ENCODE results near the gene PSTPIP1.

DNA sequence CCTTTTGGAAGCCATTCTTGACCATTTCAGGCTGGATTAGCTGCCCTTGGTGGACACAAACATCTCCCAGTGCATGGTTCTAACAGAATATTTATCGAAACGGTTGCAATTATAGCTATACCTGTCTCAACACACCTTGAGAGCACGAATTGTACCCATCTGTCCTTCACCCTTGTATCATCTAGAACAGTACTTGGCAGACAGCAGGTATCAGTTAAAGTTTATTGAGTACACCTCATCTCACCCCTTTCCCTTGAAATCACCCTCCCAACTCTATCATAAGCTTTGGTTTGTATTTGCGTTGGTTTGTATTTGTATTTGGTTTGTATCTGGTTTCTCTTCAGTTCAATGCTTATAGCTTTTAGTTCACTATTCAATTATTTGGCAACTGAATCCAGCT lies 63.5 kb downstream of the PSTPIP1 start:
- no peak for TF ChIP-seq ZNF565 (CRISPR knock-in tag; conservative IDR thresholded peaks at IDR 0.05; ENCODE audit: low read depth)
- TF ChIP-seq SNAI2 (CRISPR knock-in tag; IDR thresholded peaks at IDR 0.05), result no peak
- no peak for TF ChIP-seq ZNF70 (CRISPR knock-in tag; IDR thresholded peaks at IDR 0.05)
- TF ChIP-seq, protein P1, sequence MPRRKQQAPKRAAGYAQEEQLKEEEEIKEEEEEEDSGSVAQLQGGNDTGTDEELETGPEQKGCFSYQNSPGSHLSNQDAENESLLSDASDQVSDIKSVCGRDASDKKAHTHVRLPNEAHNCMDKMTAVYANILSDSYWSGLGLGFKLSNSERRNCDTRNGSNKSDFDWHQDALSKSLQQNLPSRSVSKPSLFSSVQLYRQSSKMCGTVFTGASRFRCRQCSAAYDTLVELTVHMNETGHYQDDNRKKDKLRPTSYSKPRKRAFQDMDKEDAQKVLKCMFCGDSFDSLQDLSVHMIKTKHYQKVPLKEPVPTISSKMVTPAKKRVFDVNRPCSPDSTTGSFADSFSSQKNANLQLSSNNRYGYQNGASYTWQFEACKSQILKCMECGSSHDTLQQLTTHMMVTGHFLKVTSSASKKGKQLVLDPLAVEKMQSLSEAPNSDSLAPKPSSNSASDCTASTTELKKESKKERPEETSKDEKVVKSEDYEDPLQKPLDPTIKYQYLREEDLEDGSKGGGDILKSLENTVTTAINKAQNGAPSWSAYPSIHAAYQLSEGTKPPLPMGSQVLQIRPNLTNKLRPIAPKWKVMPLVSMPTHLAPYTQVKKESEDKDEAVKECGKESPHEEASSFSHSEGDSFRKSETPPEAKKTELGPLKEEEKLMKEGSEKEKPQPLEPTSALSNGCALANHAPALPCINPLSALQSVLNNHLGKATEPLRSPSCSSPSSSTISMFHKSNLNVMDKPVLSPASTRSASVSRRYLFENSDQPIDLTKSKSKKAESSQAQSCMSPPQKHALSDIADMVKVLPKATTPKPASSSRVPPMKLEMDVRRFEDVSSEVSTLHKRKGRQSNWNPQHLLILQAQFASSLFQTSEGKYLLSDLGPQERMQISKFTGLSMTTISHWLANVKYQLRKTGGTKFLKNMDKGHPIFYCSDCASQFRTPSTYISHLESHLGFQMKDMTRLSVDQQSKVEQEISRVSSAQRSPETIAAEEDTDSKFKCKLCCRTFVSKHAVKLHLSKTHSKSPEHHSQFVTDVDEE (CRISPR knock-in tag; IDR thresholded peaks at IDR 0.05), result no peak
- TF ChIP-seq, protein P2, sequence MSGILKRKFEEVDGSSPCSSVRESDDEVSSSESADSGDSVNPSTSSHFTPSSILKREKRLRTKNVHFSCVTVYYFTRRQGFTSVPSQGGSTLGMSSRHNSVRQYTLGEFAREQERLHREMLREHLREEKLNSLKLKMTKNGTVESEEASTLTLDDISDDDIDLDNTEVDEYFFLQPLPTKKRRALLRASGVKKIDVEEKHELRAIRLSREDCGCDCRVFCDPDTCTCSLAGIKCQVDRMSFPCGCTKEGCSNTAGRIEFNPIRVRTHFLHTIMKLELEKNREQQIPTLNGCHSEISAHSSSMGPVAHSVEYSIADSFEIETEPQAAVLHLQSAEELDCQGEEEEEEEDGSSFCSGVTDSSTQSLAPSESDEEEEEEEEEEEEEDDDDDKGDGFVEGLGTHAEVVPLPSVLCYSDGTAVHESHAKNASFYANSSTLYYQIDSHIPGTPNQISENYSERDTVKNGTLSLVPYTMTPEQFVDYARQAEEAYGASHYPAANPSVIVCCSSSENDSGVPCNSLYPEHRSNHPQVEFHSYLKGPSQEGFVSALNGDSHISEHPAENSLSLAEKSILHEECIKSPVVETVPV (CRISPR knock-in tag; IDR thresholded peaks at IDR 0.05), result no peak
- no peak for TF ChIP-seq ESRRG (CRISPR knock-in tag; IDR thresholded peaks at IDR 0.05)
- TF ChIP-seq PPARA (CRISPR knock-in tag; IDR thresholded peaks at IDR 0.05; ENCODE audit: borderline replicate concordance), result no peak
- TF ChIP-seq ZFP30 (CRISPR knock-in tag; IDR thresholded peaks at IDR 0.05), result no peak

Data from SK-N-SH treated with all-trans-retinoic acid at 6 μM for 48 hours (cell line).